PFSK-1 (cell line): ENCODE measurements around the gene FBLN2.

Experiments used
- FOXP2 ChIP-seq: optimal IDR thresholded peaks from 2 replicates; pipeline ENCODE3; 2011; ENCODE audit warnings: borderline replicate concordance, control low read depth, inconsistent platforms; ENCODE audit not compliant: insufficient read depth; ENCODE audit errors: extremely low read length, extremely low read depth
- POLR2AphosphoS5 ChIP-seq: IDR thresholded peaks from 2 replicates; pipeline ENCODE4 v1.6.1; 2012; ENCODE audit warnings: low read depth, mild to moderate bottlenecking, control low read depth, low read length, moderate library complexity
- SIN3A ChIP-seq: IDR thresholded peaks from 2 replicates; pipeline ENCODE4 v1.6.1; 2012; ENCODE audit warnings: mild to moderate bottlenecking, low read length, moderate library complexity, borderline replicate concordance; ENCODE audit not compliant: insufficient read depth
- TAF1 ChIP-seq: IDR thresholded peaks from 2 replicates; pipeline ENCODE4 v1.6.1; 2012; ENCODE audit warnings: low read length, control low read depth, borderline replicate concordance; ENCODE audit not compliant: insufficient read depth
- TF ChIP-seq, protein P1 (sequence below), 2 experiments: IDR thresholded peaks; 2 replicates each; pipeline versions ENCODE4 v1.6.1 to v1.8.0; 2011 to 2012; ENCODE audit warnings: low read depth in 2 of 2, low read length in 2 of 2, control low read depth in 1 of 2, inconsistent platforms in 1 of 2, mild to moderate bottlenecking in 1 of 2, moderate library complexity in 1 of 2; ENCODE audit not compliant: insufficient read depth in 1 of 2

Gene FBLN2

GRCh38 chr3:13565581-13566452, 16.9 kb downstream of the FBLN2 start:
- TF ChIP-seq POLR2AphosphoS5 = no peak
- TF ChIP-seq, protein P1, sequence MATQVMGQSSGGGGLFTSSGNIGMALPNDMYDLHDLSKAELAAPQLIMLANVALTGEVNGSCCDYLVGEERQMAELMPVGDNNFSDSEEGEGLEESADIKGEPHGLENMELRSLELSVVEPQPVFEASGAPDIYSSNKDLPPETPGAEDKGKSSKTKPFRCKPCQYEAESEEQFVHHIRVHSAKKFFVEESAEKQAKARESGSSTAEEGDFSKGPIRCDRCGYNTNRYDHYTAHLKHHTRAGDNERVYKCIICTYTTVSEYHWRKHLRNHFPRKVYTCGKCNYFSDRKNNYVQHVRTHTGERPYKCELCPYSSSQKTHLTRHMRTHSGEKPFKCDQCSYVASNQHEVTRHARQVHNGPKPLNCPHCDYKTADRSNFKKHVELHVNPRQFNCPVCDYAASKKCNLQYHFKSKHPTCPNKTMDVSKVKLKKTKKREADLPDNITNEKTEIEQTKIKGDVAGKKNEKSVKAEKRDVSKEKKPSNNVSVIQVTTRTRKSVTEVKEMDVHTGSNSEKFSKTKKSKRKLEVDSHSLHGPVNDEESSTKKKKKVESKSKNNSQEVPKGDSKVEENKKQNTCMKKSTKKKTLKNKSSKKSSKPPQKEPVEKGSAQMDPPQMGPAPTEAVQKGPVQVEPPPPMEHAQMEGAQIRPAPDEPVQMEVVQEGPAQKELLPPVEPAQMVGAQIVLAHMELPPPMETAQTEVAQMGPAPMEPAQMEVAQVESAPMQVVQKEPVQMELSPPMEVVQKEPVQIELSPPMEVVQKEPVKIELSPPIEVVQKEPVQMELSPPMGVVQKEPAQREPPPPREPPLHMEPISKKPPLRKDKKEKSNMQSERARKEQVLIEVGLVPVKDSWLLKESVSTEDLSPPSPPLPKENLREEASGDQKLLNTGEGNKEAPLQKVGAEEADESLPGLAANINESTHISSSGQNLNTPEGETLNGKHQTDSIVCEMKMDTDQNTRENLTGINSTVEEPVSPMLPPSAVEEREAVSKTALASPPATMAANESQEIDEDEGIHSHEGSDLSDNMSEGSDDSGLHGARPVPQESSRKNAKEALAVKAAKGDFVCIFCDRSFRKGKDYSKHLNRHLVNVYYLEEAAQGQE (IDR thresholded peaks at IDR 0.05; ENCODE audit: insufficient read depth in 1 of 2, low read depth in 2 of 2, low read length in 2 of 2) = no peak
- no peak for TF ChIP-seq FOXP2
- TF ChIP-seq TAF1 = no peak
- no peak for TF ChIP-seq SIN3A

DNA sequence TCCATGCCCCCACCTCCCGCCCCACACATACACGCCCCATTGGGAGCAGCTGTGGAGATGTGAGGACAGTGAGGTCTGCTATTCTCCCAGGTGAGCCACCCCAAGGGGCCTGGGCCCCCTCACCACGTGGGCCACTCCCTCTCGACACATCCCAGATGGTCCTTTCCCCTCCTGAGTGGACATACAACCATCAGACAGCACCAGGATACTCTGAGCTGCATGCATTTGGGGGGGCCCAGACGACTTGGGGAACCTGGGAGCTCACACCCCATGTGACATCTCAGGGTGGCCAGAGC, 17.5 kb downstream of the FBLN2 start:
- TF ChIP-seq TAF1 (no peak), FOXP2 (no peak), SIN3A (no peak), POLR2AphosphoS5 (no peak)
- TF ChIP-seq, protein P1 (IDR thresholded peaks at IDR 0.05; ENCODE audit: insufficient read depth in 1 of 2, low read depth in 2 of 2, low read length in 2 of 2) = no peak

DNA sequence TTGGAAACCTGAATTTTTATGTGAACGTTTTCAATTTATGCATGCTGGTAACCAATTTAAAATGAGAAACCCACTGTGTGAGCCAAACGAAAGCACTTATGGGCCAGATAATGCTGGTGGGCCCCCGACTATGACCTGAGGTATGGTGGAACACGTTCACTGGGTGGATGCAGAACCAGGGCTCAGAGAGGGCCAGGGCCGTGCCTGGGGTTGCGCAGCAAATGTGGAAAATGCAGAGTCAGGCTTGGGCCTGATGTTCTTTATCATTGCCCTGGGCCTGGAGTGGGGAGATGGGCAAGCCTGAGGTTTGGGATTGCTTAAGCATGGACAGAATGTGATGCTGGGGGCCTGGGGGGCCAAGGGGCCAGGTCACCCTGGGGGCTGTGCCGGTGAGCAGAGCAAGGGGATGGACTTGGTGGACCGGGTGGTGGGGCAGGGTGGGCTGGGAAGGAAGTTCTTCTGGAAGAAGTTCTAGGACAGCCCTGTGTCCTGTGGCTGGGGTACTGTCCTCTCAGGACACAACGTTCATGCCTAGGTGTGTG, 17.9 kb downstream of the FBLN2 start:
- TF ChIP-seq POLR2AphosphoS5 (no peak), SIN3A (no peak), FOXP2 (no peak), TAF1 (no peak)
- TF ChIP-seq, protein P1 (IDR thresholded peaks at IDR 0.05; ENCODE audit: insufficient read depth in 1 of 2, low read depth in 2 of 2, low read length in 2 of 2) = no peak

DNA sequence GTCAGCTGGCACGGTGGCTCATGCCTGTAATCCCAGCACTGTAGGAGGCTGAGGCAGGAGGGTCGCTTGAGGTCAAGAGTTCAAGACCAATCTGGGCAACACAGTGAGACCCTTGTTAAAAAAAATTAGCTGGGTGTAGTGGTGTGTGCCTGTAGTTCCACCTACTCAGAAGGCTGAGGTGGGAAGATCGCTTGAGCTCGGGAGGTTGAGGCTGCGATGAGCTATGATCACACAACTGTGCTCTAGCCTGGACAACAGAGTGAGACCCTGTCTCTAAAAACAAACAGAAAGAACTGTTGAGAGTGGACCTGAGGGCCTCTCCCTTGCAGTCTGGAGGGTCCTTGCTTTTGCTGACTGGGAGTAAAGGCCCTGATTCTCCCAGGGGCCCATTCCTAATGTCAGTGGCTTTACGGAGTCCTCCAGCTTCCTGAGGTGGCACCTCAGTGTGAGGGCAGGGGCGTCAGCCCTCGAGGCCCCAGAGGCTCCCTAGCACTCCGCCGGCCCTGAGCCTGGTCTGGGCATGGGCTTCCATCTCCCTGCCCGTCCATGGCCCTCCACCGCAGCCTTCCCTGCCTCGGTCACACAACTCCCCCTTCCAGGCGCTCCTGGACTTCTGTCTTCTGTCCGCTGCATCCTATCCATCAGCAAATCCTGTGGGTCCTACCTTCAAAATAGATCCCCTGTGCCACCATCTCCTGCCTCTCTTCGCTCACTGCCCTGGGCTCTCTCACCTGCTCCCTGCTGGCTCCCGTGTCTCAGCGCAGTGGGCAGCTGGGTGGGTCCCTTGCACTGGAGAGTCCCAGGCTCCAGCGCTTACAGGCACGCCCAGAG, 19.0 kb downstream of the FBLN2 start:
- TF ChIP-seq FOXP2 (no peak), TAF1 (no peak), POLR2AphosphoS5 (no peak), SIN3A (no peak)
- TF ChIP-seq, protein P1 (IDR thresholded peaks at IDR 0.05; ENCODE audit: insufficient read depth in 1 of 2, low read depth in 2 of 2, low read length in 2 of 2) = no peak
